GM19397 (cell line): Measurements from ENCODE around the gene CRHR1.
"Not testable (repeated sequence)": the region's sequence is repeated elsewhere in the genome, so short reads cannot be mapped to it uniquely, and the experiment has no call there.

ENCODE experiments used
- ATAC-seq: cut with Tn5 transposase; IDR thresholded peaks from one replicate; pipeline ENCODE4 v1.9.1; 2021; ENCODE audit warnings: mild to moderate bottlenecking, moderate library complexity; ENCODE audit not compliant: unreplicated experiment

The CRHR1 gene

DNA sequence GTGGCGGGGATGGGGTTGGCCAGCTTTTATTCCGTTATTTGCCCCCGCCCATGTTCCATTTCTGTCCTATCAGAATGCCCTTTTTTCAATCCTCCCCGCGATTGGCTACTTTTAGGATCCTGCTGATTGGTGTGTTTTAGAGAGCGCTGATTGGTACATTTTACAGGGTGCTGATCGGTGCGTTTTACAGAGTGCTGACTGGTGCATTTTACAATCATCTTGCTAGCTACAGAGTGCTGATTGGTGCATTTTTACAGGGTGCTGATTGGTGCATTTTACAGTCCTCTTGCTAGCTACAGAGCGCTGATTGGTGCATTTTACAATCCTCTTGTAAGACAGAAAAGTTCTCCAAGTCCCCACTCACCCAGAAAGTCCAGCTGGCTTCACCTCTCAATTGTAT is 78.0 kb downstream of the CRHR1 start:
- not testable (repeated sequence) for ATAC-seq

- ATAC-seq, result no peak
These were observed 79.9 kb downstream of the CRHR1 start for GRCh38 chr17:45863857-45864654.

DNA sequence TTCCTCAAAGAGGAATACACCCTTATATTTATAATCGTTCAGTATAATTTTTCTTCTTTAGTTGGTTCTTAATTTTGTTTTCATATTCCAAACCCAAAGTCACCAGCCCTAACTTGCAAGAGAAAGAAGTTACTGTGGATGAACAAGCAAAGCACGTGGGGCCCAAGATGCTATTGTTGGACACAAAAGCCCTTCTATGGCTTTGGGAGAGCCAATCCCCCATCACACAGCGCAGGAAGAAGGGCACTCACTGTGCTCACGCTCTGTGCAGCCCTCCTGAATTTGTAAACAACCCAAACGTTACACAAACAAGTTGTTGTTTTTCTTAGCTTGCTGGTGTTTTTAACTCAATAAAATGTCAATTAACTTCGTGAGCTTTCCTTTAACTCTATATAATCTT is 83.1 kb downstream of the CRHR1 start:
- ATAC-seq, result no peak

DNA sequence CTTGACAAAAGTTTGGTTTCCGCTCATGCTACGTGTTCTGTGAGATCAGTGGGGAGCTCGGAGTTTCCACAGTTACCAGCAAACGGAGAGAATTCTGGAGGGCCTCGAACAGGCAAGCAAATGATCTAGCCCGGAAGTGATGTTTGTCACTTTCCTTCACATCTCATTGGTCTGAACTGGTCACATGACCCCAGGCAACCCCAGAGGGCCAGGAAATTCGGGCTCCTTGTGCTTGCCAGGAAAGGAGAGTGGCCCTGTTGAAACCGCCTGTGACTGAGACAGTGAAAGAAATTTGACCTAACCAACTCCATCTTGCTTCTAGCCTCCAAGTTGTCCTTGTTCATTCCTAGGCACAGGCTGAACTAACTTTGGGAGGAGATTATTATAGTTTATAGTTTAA is 83.6 kb downstream of the CRHR1 start:
- no peak for ATAC-seq

DNA sequence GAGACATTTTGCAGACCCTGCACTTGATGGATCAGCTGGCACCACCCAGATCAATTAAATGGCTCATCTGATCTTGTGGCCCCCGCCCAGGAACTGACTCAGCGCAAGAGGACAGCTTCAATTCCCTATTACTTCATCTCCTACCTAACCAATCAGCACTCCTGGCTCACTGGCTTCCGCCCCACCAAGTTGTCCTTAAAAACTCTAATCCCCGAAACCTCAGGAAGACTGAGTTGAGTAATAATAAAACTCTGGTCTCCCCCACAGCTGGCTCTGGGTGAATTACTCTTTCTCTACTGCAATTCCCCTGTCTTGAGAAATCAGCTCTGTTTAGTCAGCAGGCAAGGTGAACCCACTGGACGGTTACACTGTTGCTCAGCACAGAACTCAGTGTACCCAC is 84.2 kb downstream of the CRHR1 start:
- ATAC-seq, result no peak

GRCh38 chr17:45869676-45870341 is 85.7 kb downstream of the CRHR1 start:
- no peak for ATAC-seq

DNA sequence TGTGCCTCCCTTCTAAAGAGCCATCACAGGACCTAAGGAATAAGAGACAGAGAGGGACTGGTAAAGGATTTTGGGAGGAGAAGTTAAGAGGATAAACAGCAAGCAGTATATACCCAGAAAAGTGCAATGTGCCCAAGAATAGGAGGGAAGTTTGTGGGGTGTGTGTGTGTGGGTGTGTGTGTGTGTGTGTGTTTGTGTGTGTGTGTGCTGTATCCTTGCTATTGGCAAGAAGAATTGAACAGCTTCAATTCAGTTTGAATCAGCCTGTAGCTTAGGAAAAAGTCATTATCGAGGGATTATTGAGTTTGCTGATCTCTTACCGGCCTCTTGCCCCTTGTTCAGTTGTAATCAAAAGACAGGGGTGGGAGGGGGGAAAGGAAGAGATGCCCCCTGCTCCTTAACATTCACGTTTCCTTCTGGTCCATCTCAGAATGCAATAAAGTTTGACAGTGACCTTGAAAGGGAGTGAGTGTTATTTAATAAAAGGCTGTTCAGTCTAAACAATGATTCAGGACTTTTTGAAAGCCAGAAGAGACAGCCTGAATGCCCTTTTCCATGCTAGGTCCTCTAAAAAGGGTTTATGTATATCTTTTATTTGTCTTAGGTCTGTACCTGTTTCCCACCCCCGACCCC is 86.3 kb downstream of the CRHR1 start:
- ATAC-seq, result no peak

- ATAC-seq, result no peak
These were observed 87.6 kb downstream of the CRHR1 start for GRCh38 chr17:45871718-45872117.

DNA sequence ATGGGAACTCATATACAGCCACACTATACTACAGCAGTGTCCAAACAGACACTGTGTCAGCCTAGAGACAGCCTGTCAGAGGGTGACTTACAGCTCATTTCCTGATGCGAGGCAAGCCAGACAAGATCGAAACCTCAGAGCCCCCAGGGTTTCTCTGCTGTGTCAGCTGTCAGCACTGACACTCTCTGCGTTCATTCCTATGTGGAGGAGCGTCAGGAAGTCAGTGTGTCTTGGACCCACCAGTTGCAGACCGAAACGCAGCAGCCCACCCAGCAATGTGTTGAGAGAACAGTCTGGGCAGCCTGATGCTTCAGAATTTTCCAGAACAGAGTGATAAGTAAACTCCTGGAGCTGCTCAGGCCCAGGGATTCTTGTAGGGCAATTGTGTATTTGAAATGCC is 89.6 kb downstream of the CRHR1 start:
- no peak for ATAC-seq

- no peak for ATAC-seq
These were observed 90.0 kb downstream of the CRHR1 start for GRCh38 chr17:45874151-45874550.

GRCh38 chr17:45876539-45876938 is 92.4 kb downstream of the CRHR1 start:
- ATAC-seq, result no peak

- no peak for ATAC-seq
These were observed 93.3 kb downstream of the CRHR1 start for GRCh38 chr17:45877467-45877866.

DNA sequence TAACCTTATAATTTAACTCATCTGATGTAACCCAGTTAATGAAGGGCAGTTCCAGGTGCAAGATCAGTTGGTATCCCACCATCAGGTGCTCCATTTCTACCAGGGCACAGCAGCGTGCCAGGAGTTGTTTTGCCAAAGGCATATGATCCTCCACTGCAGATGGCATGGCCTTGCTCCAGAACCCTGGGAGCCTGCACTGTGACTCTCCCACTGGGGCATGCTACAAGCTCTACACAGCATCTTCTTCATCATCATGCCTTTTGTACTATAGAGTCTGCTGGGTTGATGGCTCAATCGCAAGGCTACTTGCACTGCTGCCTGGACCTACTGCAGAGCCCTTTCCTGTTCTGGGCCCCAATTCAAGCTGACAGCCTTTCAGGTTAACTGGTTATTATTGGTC is 98.9 kb downstream of the CRHR1 start:
- ATAC-seq, result no peak
